NOMO-1 (cell line): ENCODE results near the gene CTSC.
"Not testable (repeated sequence)": the region's sequence is repeated elsewhere in the genome, so short reads cannot be mapped to it uniquely, and the experiment has no call there.

ENCODE experiments used
- DNase-seq, 2 experiments: peaks; one replicate each; lab custom pipeline; 2025; ENCODE audit not compliant: unreplicated experiment in 2 of 2; lab: John Stamatoyannopoulos, UW

CTSC gene

GRCh38 chr11:88322881-88323280, 14.7 kb downstream of the CTSC start:
- DNase-seq: not testable (repeated sequence)

- DNase-seq: not testable (repeated sequence)
Observed at GRCh38 chr11:88321412-88321811, 16.1 kb downstream of the CTSC start.

- no peak for DNase-seq
Observed at GRCh38 chr11:88320149-88320559, 17.4 kb downstream of the CTSC start.

- no peak for DNase-seq
Observed at GRCh38 chr11:88318017-88318416, 19.5 kb downstream of the CTSC start.

GRCh38 chr11:88317536-88317935, 20.0 kb downstream of the CTSC start:
- no peak for DNase-seq

GRCh38 chr11:88315981-88316441, 21.5 kb downstream of the CTSC start:
- DNase-seq: no peak

GRCh38 chr11:88315015-88315414, 22.5 kb downstream of the CTSC start:
- no peak for DNase-seq

GRCh38 chr11:88313441-88313840, 24.1 kb downstream of the CTSC start:
- no peak for DNase-seq

- DNase-seq: no peak
Observed at GRCh38 chr11:88312628-88313027, 24.9 kb downstream of the CTSC start.

GRCh38 chr11:88310246-88310645, 27.3 kb downstream of the CTSC start:
- DNase-seq: no peak

- DNase-seq: no peak
Observed at GRCh38 chr11:88308576-88308975, 29.0 kb downstream of the CTSC start.

GRCh38 chr11:88307749-88308425, 29.6 kb downstream of the CTSC start:
- no peak for DNase-seq

- no peak for DNase-seq
Observed at GRCh38 chr11:88306785-88307184, 30.8 kb downstream of the CTSC start.

- no peak for DNase-seq
Observed at GRCh38 chr11:88305430-88305829, 32.1 kb downstream of the CTSC start.

- DNase-seq: no peak
Observed at GRCh38 chr11:88304352-88304751, 33.2 kb downstream of the CTSC start.

- DNase-seq: no peak
Observed at GRCh38 chr11:88303037-88303436, 34.5 kb downstream of the CTSC start.

GRCh38 chr11:88301488-88302140, 35.9 kb downstream of the CTSC start:
- no peak for DNase-seq

GRCh38 chr11:88300888-88301487, 36.5 kb downstream of the CTSC start:
- no peak for DNase-seq

- DNase-seq: no peak
Observed at GRCh38 chr11:88297863-88298262, 39.7 kb downstream of the CTSC start.

GRCh38 chr11:88297421-88297820, 40.1 kb downstream of the CTSC start:
- DNase-seq: no peak

GRCh38 chr11:88295028-88295427, 42.5 kb downstream of the CTSC start:
- no peak for DNase-seq

- no peak for DNase-seq
Observed at GRCh38 chr11:88293931-88294330, 43.6 kb downstream of the CTSC start.
